ENCODE results near the gene CCDC81.
"Not testable (repeated sequence)": the region's sequence is repeated elsewhere in the genome, so short reads cannot be mapped to it uniquely, and the experiment has no call there.

Gene CCDC81

DNA sequence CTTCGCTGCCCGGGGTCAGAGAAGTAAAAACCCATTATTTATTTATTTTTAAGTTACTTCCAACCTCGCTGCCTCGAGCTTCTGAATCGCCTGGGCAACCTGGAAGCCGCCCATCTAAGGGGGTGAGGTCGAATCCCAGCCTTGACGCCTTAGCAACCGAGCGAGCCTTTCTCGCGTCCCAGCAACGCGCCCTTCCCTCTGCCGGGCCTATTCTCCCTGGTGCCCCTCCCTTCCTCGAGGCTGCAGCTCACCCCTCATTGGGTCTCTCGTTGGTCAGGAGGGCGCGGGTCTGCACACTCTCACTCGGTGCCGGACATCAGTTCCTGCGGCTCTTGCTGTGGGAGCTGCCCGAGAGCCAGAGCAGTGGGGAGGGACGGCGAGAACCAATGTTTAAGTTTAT is at the start of gene CCDC81:
Gene CCDC81 (plus strand): TSS at position 302 of the 400 bp plus-strand sequence. CDS start 277 bp downstream, outside the sequence.
- peaks cover 18% of the 10 kb centered on the region for H3K4me1 ChIP-seq (ENCODE audit: insufficient read depth, low read length)
- H3K9me3 ChIP-seq (ENCODE audit: low read length) = peaks cover 10% of the 10 kb centered on the region
- no peaks in the 10 kb centered on the region for H3K27me3 ChIP-seq (ENCODE audit: insufficient read depth, low read length)
- H3K36me3 ChIP-seq (ENCODE audit: insufficient read depth, low read length) = no peaks in the 10 kb centered on the region
- peak within 1 kb of the TSS; percentile 46 for H3K4me3 ChIP-seq (ENCODE audit: low read length)
- H2AFZ ChIP-seq (ENCODE audit: low read depth, low read length) = peak within 1 kb of the TSS; percentile 51

GRCh38 chr11:86335131-86335767 is 39.4 kb upstream of the CCDC81 start:
- Histone ChIP-seq H3K9me3 (ENCODE audit: low read length) (peaks cover 7% of the 10 kb centered on the region), H3K4me3 (ENCODE audit: low read length) (no peak overlapping the region), H3K36me3 (ENCODE audit: insufficient read depth, low read length) (peaks cover 33% of the 10 kb centered on the region), H3K4me1 (ENCODE audit: insufficient read depth, low read length) (no peaks in the 10 kb centered on the region), H2AFZ (ENCODE audit: low read depth, low read length) (no peak overlapping the region), H3K27me3 (ENCODE audit: insufficient read depth, low read length) (no peaks in the 10 kb centered on the region)

DNA sequence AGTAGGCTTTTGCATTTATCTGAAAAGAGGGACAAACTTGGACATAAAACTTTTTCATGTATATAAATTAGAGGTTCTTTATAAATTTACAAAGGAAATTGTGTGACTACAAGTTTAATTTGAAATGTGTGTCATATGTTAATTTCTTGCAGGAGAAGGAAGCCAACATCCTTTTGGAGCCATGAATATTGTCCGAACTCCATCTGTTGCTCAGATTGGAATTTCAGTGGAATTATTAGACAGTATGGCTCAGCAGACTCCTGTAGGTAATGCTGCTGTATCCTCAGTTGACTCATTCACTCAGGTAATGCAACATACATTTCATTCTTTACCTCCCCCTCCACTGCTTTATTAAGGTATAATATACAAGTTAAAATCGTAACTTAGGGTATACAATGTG is 37.5 kb upstream of the CCDC81 start:
- peaks cover 29% of the 10 kb centered on the region for H3K36me3 ChIP-seq (ENCODE audit: insufficient read depth, low read length)
- H3K4me1 ChIP-seq (ENCODE audit: insufficient read depth, low read length) = no peaks in the 10 kb centered on the region
- H2AFZ ChIP-seq (ENCODE audit: low read depth, low read length) = no peak overlapping the region
- peaks cover 7% of the 10 kb centered on the region for H3K9me3 ChIP-seq (ENCODE audit: low read length)
- no peak overlapping the region for H3K4me3 ChIP-seq (ENCODE audit: low read length)
- no peaks in the 10 kb centered on the region for H3K27me3 ChIP-seq (ENCODE audit: insufficient read depth, low read length)

DNA sequence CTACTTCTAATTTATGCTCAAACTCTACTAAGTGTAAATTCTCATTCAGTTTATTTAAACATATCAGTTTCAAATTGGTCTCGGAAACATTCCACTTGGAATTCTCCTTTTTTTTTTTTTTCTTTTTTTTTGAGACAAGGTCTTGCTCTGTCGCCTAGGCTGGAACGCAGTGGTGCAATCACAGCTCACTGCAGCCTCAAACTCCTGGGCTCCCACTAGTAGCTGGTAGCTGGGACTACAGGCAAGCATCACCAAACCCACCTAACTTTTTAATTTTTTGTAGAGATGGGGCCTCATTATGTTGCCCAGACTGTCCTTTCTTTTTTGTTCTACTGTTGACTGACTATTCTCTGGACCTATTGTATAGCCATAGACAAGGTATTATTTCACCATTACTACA is 33.3 kb upstream of the CCDC81 start:
- no peaks in the 10 kb centered on the region for H3K27me3 ChIP-seq (ENCODE audit: insufficient read depth, low read length)
- H3K36me3 ChIP-seq (ENCODE audit: insufficient read depth, low read length) = peaks cover 23% of the 10 kb centered on the region
- H2AFZ ChIP-seq (ENCODE audit: low read depth, low read length) = no peak overlapping the region
- no peaks in the 10 kb centered on the region for H3K4me1 ChIP-seq (ENCODE audit: insufficient read depth, low read length)
- H3K9me3 ChIP-seq (ENCODE audit: low read length) = peaks cover under 1% of the 10 kb centered on the region
- no peak overlapping the region for H3K4me3 ChIP-seq (ENCODE audit: low read length)

GRCh38 chr11:86346513-86346912 is 28.2 kb upstream of the CCDC81 start:
- Histone ChIP-seq H3K27me3 (ENCODE audit: insufficient read depth, low read length) (no peaks in the 10 kb centered on the region), H3K4me3 (ENCODE audit: low read length) (no peak overlapping the region), H3K9me3 (ENCODE audit: low read length) (peaks cover 3% of the 10 kb centered on the region), H2AFZ (ENCODE audit: low read depth, low read length) (no peak overlapping the region), H3K4me1 (ENCODE audit: insufficient read depth, low read length) (no peaks in the 10 kb centered on the region), H3K36me3 (ENCODE audit: insufficient read depth, low read length) (peaks cover 17% of the 10 kb centered on the region)

DNA sequence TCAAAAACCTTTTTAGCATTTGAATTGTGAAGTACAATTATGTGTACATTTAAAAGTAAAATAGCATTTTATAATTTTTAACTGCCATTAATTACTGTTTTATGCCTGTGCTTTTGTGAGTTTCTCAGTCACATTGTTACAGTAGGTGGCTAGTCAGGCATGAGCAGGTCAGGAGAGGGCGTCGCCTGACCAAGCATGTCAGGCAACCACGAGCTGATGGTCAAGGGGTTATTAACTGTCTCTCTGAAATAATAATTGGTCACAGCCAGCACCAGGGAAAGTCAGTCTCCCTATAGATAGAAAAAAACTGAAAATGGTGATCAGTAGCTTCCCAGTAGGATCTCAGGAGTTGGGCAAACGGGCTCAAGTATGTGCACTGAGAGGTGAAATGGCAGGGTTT is 19.4 kb upstream of the CCDC81 start:
- Histone ChIP-seq H3K27me3 (ENCODE audit: insufficient read depth, low read length) (no peaks in the 10 kb centered on the region), H3K4me3 (ENCODE audit: low read length) (no peak overlapping the region), H3K4me1 (ENCODE audit: insufficient read depth, low read length) (no peaks in the 10 kb centered on the region), H2AFZ (ENCODE audit: low read depth, low read length) (no peak overlapping the region), H3K36me3 (ENCODE audit: insufficient read depth, low read length) (no peaks in the 10 kb centered on the region), H3K9me3 (ENCODE audit: low read length) (no peaks in the 10 kb centered on the region)

- H2AFZ ChIP-seq (ENCODE audit: low read depth, low read length); H3K4me3 ChIP-seq (ENCODE audit: low read length); H3K9me3 ChIP-seq (ENCODE audit: low read length); H3K36me3 ChIP-seq (ENCODE audit: insufficient read depth, low read length); H3K27me3 ChIP-seq (ENCODE audit: insufficient read depth, low read length); H3K4me1 ChIP-seq (ENCODE audit: insufficient read depth, low read length): not testable (repeated sequence)
These were observed 17.3 kb upstream of the CCDC81 start for GRCh38 chr11:86357412-86357811.

DNA sequence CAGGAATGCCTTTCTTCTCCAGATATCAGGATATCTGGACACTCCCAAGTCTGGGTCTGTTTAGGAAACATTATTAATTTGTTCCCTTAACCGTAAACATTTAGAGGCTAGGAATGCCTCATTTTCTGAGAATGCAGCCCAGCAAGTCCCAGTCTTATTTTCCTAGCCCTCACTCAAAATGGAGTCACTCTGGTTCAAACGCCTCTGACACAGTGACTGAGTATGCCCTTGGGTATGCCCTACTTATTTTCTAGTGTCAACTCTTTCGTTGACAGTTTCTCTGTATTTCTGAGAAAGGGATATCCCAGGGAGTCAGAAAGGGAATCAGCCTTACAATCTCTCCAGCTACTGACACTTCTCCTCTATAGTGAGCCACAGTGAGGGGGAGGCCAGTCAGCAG is 16.0 kb upstream of the CCDC81 start:
- Histone ChIP-seq H3K9me3 (ENCODE audit: low read length) (no peaks in the 10 kb centered on the region), H2AFZ (ENCODE audit: low read depth, low read length) (no peak overlapping the region), H3K27me3 (ENCODE audit: insufficient read depth, low read length) (no peaks in the 10 kb centered on the region), H3K4me3 (ENCODE audit: low read length) (no peak overlapping the region), H3K36me3 (ENCODE audit: insufficient read depth, low read length) (no peaks in the 10 kb centered on the region), H3K4me1 (ENCODE audit: insufficient read depth, low read length) (no peaks in the 10 kb centered on the region)

- Histone ChIP-seq H3K9me3 (ENCODE audit: low read length) (no peaks in the 10 kb centered on the region), H2AFZ (ENCODE audit: low read depth, low read length) (no peak overlapping the region), H3K27me3 (ENCODE audit: insufficient read depth, low read length) (no peaks in the 10 kb centered on the region), H3K4me3 (ENCODE audit: low read length) (no peak overlapping the region), H3K4me1 (ENCODE audit: insufficient read depth, low read length) (no peaks in the 10 kb centered on the region), H3K36me3 (ENCODE audit: insufficient read depth, low read length) (no peaks in the 10 kb centered on the region)
These were observed 13.8 kb upstream of the CCDC81 start for GRCh38 chr11:86360775-86361395.

DNA sequence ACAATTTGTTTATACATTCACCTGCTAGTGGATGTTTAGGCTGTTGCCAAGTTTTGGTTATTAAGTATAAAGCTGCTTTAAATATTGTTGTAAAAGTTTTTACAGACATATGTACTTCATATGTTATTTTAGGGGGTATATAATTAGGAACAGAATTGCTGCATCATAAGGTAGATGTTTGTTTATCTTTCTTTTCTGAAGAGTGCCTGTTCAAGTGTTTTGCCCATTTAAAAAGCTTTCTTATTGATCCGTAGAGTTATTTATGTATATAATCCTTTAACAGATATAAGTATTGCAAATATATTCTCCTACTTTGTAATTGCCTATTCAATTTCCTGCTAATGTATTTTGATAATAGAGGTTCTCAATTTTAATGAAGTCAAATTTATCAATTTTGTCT is 11.3 kb upstream of the CCDC81 start:
- H3K36me3 ChIP-seq (ENCODE audit: insufficient read depth, low read length) = no peaks in the 10 kb centered on the region
- H3K4me1 ChIP-seq (ENCODE audit: insufficient read depth, low read length) = no peaks in the 10 kb centered on the region
- no peaks in the 10 kb centered on the region for H3K9me3 ChIP-seq (ENCODE audit: low read length)
- no peak overlapping the region for H2AFZ ChIP-seq (ENCODE audit: low read depth, low read length)
- H3K4me3 ChIP-seq (ENCODE audit: low read length) = no peak overlapping the region
- no peaks in the 10 kb centered on the region for H3K27me3 ChIP-seq (ENCODE audit: insufficient read depth, low read length)

DNA sequence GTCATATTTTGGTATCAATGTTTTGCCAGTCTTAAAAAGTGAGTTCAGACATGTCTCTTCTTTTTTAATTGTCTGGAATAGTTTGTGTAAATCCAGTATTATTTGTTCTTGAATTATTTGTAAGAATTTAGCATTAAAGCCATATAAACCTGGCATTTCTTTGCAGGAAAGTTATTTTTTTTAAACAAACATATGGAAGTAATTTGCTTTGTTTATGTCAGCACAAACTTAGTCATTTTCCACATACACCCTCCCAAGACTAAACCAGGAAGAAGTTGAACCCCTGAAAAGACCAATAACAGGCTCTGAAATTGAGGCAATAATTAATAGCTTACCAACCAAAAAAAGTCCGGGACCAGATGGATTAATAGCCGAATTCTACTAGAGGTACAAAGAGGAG is 9.1 kb upstream of the CCDC81 start:
- no peaks in the 10 kb centered on the region for H3K36me3 ChIP-seq (ENCODE audit: insufficient read depth, low read length)
- peaks cover 2% of the 10 kb centered on the region for H3K9me3 ChIP-seq (ENCODE audit: low read length)
- H3K27me3 ChIP-seq (ENCODE audit: insufficient read depth, low read length) = no peaks in the 10 kb centered on the region
- H3K4me1 ChIP-seq (ENCODE audit: insufficient read depth, low read length) = peaks cover 4% of the 10 kb centered on the region
- no peak overlapping the region for H3K4me3 ChIP-seq (ENCODE audit: low read length)
- no peak overlapping the region for H2AFZ ChIP-seq (ENCODE audit: low read depth, low read length)

- Histone ChIP-seq H3K4me3 (ENCODE audit: low read length) (no peak overlapping the region), H3K36me3 (ENCODE audit: insufficient read depth, low read length) (no peaks in the 10 kb centered on the region), H3K9me3 (ENCODE audit: low read length) (peaks cover 6% of the 10 kb centered on the region), H3K27me3 (ENCODE audit: insufficient read depth, low read length) (no peaks in the 10 kb centered on the region), H2AFZ (ENCODE audit: low read depth, low read length) (no peak overlapping the region), H3K4me1 (ENCODE audit: insufficient read depth, low read length) (peaks cover 8% of the 10 kb centered on the region)
These were observed 5.0 kb upstream of the CCDC81 start for GRCh38 chr11:86369668-86370067.

- Histone ChIP-seq H3K27me3 (ENCODE audit: insufficient read depth, low read length) (no peaks in the 10 kb centered on the region), H2AFZ (ENCODE audit: low read depth, low read length) (no peak overlapping the region), H3K4me1 (ENCODE audit: insufficient read depth, low read length) (peaks cover 13% of the 10 kb centered on the region), H3K36me3 (ENCODE audit: insufficient read depth, low read length) (no peaks in the 10 kb centered on the region), H3K9me3 (ENCODE audit: low read length) (peaks cover 6% of the 10 kb centered on the region), H3K4me3 (ENCODE audit: low read length) (no peak overlapping the region)
These were observed 4.5 kb upstream of the CCDC81 start for GRCh38 chr11:86370171-86370570.

All from neuron (in vitro differentiated cells).